HL-60 (cell line): ENCODE results near the gene RNFT2.

Experiments used
- POLR2AphosphoS5 ChIP-seq: IDR thresholded peaks from 2 replicates; pipeline ENCODE4 v1.6.1; 2012; ENCODE audit warnings: low read depth
- TF ChIP-seq, protein P1 (sequence below): IDR thresholded peaks from one replicate; pipeline ENCODE4 v1.5.1; 2011; ENCODE audit warnings: low read length, control low read depth, inconsistent platforms; ENCODE audit not compliant: insufficient read depth

DNA sequence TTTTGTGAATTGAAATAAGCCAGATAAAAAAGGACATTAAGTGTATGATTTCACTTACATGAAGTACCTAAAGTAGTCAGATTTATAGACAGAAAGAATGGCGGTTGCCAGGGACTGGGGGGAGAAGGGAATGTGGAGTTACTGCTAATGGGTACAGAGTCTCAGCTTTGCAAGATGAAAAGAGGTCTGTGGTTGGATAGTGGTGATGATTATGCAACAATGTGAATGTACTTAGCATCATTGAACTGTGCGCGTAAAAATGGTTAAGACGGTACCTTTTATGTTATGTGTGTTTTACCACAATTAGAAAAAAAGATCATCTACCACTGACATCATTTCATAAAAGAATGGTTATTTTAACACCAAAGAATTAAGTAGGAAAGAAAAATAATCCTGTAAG is 35.9 kb downstream of the RNFT2 start:
- TF ChIP-seq, protein P1, sequence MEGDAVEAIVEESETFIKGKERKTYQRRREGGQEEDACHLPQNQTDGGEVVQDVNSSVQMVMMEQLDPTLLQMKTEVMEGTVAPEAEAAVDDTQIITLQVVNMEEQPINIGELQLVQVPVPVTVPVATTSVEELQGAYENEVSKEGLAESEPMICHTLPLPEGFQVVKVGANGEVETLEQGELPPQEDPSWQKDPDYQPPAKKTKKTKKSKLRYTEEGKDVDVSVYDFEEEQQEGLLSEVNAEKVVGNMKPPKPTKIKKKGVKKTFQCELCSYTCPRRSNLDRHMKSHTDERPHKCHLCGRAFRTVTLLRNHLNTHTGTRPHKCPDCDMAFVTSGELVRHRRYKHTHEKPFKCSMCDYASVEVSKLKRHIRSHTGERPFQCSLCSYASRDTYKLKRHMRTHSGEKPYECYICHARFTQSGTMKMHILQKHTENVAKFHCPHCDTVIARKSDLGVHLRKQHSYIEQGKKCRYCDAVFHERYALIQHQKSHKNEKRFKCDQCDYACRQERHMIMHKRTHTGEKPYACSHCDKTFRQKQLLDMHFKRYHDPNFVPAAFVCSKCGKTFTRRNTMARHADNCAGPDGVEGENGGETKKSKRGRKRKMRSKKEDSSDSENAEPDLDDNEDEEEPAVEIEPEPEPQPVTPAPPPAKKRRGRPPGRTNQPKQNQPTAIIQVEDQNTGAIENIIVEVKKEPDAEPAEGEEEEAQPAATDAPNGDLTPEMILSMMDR, result no peak
- TF ChIP-seq POLR2AphosphoS5, result no peak
